HepG2 (cell line): ENCODE results near the gene C20orf202. TPM values are rescaled to one million over a fixed set of nuclear protein-coding genes. Genes with fewer than 3 reads are reported as not detected.
A peak's percentile ranks its signal among the peaks of the same experiment; 100 is the strongest.

Source experiments
- ARID2 ChIP-seq: sonication (generic); formaldehyde crosslinking; IDR thresholded peaks from 2 replicates; pipeline ENCODE4 v1.8.1; 2022; ENCODE audit warnings: mild to moderate bottlenecking, missing genetic modification reagents, borderline replicate concordance
- CEBPG ChIP-seq: IDR thresholded peaks from 2 replicates; pipeline ENCODE4 v1.6.1; 2016
- CHD2 ChIP-seq: IDR thresholded peaks from 2 replicates; pipeline ENCODE4 v1.6.1; 2011; ENCODE audit warnings: low read depth, low read length, improper control_type of control experiment
- EZH2 ChIP-seq: conservative IDR thresholded peaks from 2 replicates; pipeline ENCODE4 v1.6.1; 2012; ENCODE audit warnings: mild to moderate bottlenecking, low read depth, low read length, moderate library complexity
- FOXM1 ChIP-seq: sonication (generic); formaldehyde crosslinking; IDR thresholded peaks from 2 replicates; pipeline ENCODE4 v1.5.0; 2020; ENCODE audit warnings: missing genetic modification reagents
- MLLT10 ChIP-seq: sonication (generic); formaldehyde crosslinking; IDR thresholded peaks from 2 replicates; pipeline ENCODE4 v1.4.0; 2020; ENCODE audit warnings: missing genetic modification reagents
- MTA3 ChIP-seq: sonication (generic); formaldehyde crosslinking; IDR thresholded peaks from 2 replicates; pipeline ENCODE4 v1.4.0; 2020; ENCODE audit warnings: missing genetic modification reagents
- MTF2 ChIP-seq: sonication (generic); formaldehyde crosslinking; IDR thresholded peaks from 2 replicates; pipeline ENCODE4 v1.5.0; 2020; ENCODE audit warnings: missing genetic modification reagents, borderline replicate concordance
- NFIC ChIP-seq: IDR thresholded peaks from 2 replicates; pipeline ENCODE4 v1.6.1; 2012; ENCODE audit warnings: mild to moderate bottlenecking, low read length, inconsistent platforms
- TARDBP ChIP-seq: sonication (generic); formaldehyde crosslinking; IDR thresholded peaks from 2 replicates; pipeline ENCODE4 v1.8.0; 2022; ENCODE audit warnings: mild to moderate bottlenecking, missing genetic modification reagents
- ZNF280D ChIP-seq: sonication (generic); formaldehyde crosslinking; IDR thresholded peaks from 2 replicates; pipeline ENCODE4 v1.5.1; 2020; ENCODE audit warnings: mild to moderate bottlenecking, missing genetic modification reagents
- ZNF317 ChIP-seq: sonication (generic); formaldehyde crosslinking; IDR thresholded peaks from 2 replicates; pipeline ENCODE4 v1.5.0; 2020; ENCODE audit warnings: mild to moderate bottlenecking, missing genetic modification reagents
- ZNF609 ChIP-seq: sonication (generic); formaldehyde crosslinking; IDR thresholded peaks from 2 replicates; pipeline ENCODE4 v1.4.0; 2020; ENCODE audit warnings: mild to moderate bottlenecking, missing genetic modification reagents, borderline replicate concordance
- ZNF678 ChIP-seq: sonication (generic); formaldehyde crosslinking; IDR thresholded peaks from 2 replicates; pipeline ENCODE4 v1.4.0; 2020; ENCODE audit warnings: mild to moderate bottlenecking, missing genetic modification reagents
- ZNF691 ChIP-seq: sonication (generic); formaldehyde crosslinking; IDR thresholded peaks from 2 replicates; pipeline ENCODE4 v1.4.0; 2020; ENCODE audit warnings: missing genetic modification reagents, low read depth, mild to moderate bottlenecking, borderline replicate concordance
- ZNF724P ChIP-seq: sonication (generic); formaldehyde crosslinking; IDR thresholded peaks from 2 replicates; pipeline ENCODE4 v1.8.0; 2022; ENCODE audit warnings: missing genetic modification reagents, borderline replicate concordance
- ZNF749 ChIP-seq: sonication (generic); formaldehyde crosslinking; IDR thresholded peaks from 2 replicates; pipeline ENCODE4 v1.8.0; 2022; ENCODE audit warnings: mild to moderate bottlenecking, missing genetic modification reagents, moderate library complexity, borderline replicate concordance
- ZNF777 ChIP-seq: sonication (generic); formaldehyde crosslinking; IDR thresholded peaks from 2 replicates; pipeline ENCODE4 v1.4.0; 2020; ENCODE audit warnings: missing genetic modification reagents
- polyA plus RNA-seq, 8 experiments: library from polyadenylated mRNA; depleted of rRNA in 3 of 8; stranded (reverse) in 7 of 8; unstranded in 1 of 8; fragments of >200 nt; fragmentation: Illumina TruSeq in 4 of 8; extraction: Trizol in 4 of 8; gene quantifications; 2 replicates each; pipeline versions ENCODE4 v1.2.1 to v1.2.3, GENCODE V29; 2011 to 2016; ENCODE audit warnings: low read depth in 4 of 8, missing spikeins in 1 of 8, mixed read lengths in 1 of 8; ENCODE audit not compliant: insufficient read depth in 1 of 8
- total RNA-seq, 5 experiments: library from RNA; depleted of rRNA; stranded (reverse); fragments of >200 nt; fragmentation: Illumina TruSeq; extraction: Trizol; gene quantifications; 2 replicates each; pipeline ENCODE4 v1.2.3, GENCODE V29; 2016; ENCODE audit warnings: low read depth in 1 of 5

C20orf202 gene
- total and polyA plus RNA-seq, 2 of the 13 experiments (the other 11 are each of a cell fraction or from before 2014, with no cell fraction given): 0.20 to 1.2 TPM

- TF ChIP-seq ZNF609 (CRISPR knock-in tag) (0 out of 2 replicates have a peak, but pooled peaks have one; percentile 8), ZNF749 (CRISPR knock-in tag) (no peak; the same call in 1 of the 2 replicates), ZNF691 (CRISPR knock-in tag) (no peak), MLLT10 (CRISPR knock-in tag) (no peak), TARDBP (CRISPR knock-in tag) (no peak), ZNF678 (CRISPR knock-in tag) (0 out of 2 replicates have a peak, but pooled peaks have one; percentile 37), NFIC (no peak), ZNF317 (0 out of 2 replicates have a peak, but pooled peaks have one; percentile 28), CEBPG (no peak), ZNF724P (peak; percentile 69; the same call in 1 of the 2 replicates), EZH2 (0 out of 2 replicates have a peak, but pooled peaks have one; percentile 68), ZNF777 (peak; percentile 88), CHD2 (no peak), ARID2 (no peak), MTA3 (CRISPR knock-in tag) (no peak), MTF2 (CRISPR knock-in tag) (peak; percentile 87; the same call in 1 of the 2 replicates), FOXM1 (CRISPR knock-in tag) (no peak), ZNF280D (CRISPR knock-in tag) (no peak)
These were observed 22.8 kb downstream of the C20orf202 start, which contains the start of gene RAD21L1 (continued) for GRCh38 chr20:1225783-1226654.
